H9 (cell line): ENCODE data around the gene TMEM248. TPM values are rescaled to one million over a fixed set of nuclear protein-coding genes. Genes with fewer than 3 reads are reported as not detected.

ENCODE experiments used
- DNase-seq: peaks from one replicate; pipeline ENCODE4 v3.0.0-alpha.2; 2017
- H2AFZ ChIP-seq: one replicate; pipeline ENCODE4 v1.6.1; 2013; ENCODE audit warnings: mild to moderate bottlenecking, low read length, control low read depth, moderate library complexity
- H2AK5ac ChIP-seq: 2 replicates; pipeline ENCODE4 v1.6.1; 2013; ENCODE audit warnings: low read length, control low read depth, mixed read lengths; ENCODE audit not compliant: insufficient read length
- H2BK120ac ChIP-seq: one replicate; pipeline ENCODE4 v1.6.1; 2013; ENCODE audit warnings: low read depth, mild to moderate bottlenecking, low read length, control low read depth, inconsistent platforms; ENCODE audit not compliant: poor library complexity, severe bottlenecking
- H2BK12ac ChIP-seq: 2 replicates; pipeline ENCODE4 v1.6.1; 2013; ENCODE audit warnings: low read length, control low read depth, mixed read lengths, low read depth; ENCODE audit not compliant: insufficient read length
- H2BK15ac ChIP-seq: 2 replicates; pipeline ENCODE4 v1.6.1; 2013; ENCODE audit warnings: low read depth, low read length, control low read depth
- H2BK20ac ChIP-seq: one replicate; pipeline ENCODE4 v1.6.1; 2013; ENCODE audit warnings: low read depth, mild to moderate bottlenecking, low read length, control low read depth, inconsistent platforms; ENCODE audit not compliant: poor library complexity, severe bottlenecking
- H2BK5ac ChIP-seq: 2 replicates; pipeline ENCODE4 v1.6.1; 2013; ENCODE audit warnings: low read length, control low read depth, mixed read lengths; ENCODE audit not compliant: insufficient read length
- H3K14ac ChIP-seq: 2 replicates; pipeline ENCODE4 v1.6.1; 2013; ENCODE audit warnings: low read length, control low read depth; ENCODE audit not compliant: insufficient read depth
- H3K18ac ChIP-seq: 2 replicates; pipeline ENCODE4 v1.6.1; 2013; ENCODE audit warnings: low read depth, mild to moderate bottlenecking, mixed read lengths, low read length, control low read depth; ENCODE audit not compliant: insufficient read length
- H3K23ac ChIP-seq: 2 replicates; pipeline ENCODE4 v1.6.1; 2013; ENCODE audit warnings: low read length, control low read depth, mixed read lengths, low read depth; ENCODE audit not compliant: insufficient read length
- H3K23me2 ChIP-seq: 2 replicates; pipeline ENCODE4 v1.6.1; 2013; ENCODE audit warnings: low read depth, mild to moderate bottlenecking, mixed read lengths, low read length, control low read depth; ENCODE audit not compliant: insufficient read length, poor library complexity, severe bottlenecking
- H3K27ac ChIP-seq: 2 replicates; pipeline ENCODE4 v1.5.1; 2013; ENCODE audit warnings: low read length, control low read depth, mixed read lengths, low read depth; ENCODE audit not compliant: insufficient read length
- H3K27me3 ChIP-seq: 2 replicates; pipeline ENCODE4 v1.6.1; 2013; ENCODE audit warnings: low read length, control low read depth, inconsistent platforms; ENCODE audit not compliant: insufficient read depth
- H3K4ac ChIP-seq: 2 replicates; pipeline ENCODE4 v1.6.1; 2013; ENCODE audit warnings: low read depth, mild to moderate bottlenecking, control low read depth, inconsistent platforms, low read length, moderate library complexity
- H3K4me1 ChIP-seq: 2 replicates; pipeline ENCODE4 v1.6.1; 2013; ENCODE audit warnings: low read length, control low read depth, inconsistent platforms; ENCODE audit not compliant: insufficient read depth
- H3K4me2 ChIP-seq: 2 replicates; pipeline ENCODE4 v1.6.1; 2013; ENCODE audit warnings: low read length, control low read depth, mixed read lengths; ENCODE audit not compliant: insufficient read length, insufficient read depth
- H3K56ac ChIP-seq: 2 replicates; pipeline ENCODE4 v1.6.1; 2013; ENCODE audit warnings: low read depth, mild to moderate bottlenecking, mixed read lengths, low read length, control low read depth; ENCODE audit not compliant: insufficient read length
- H3K79me1 ChIP-seq: 2 replicates; pipeline ENCODE4 v1.6.1; 2013; ENCODE audit warnings: low read depth, mild to moderate bottlenecking, moderate library complexity, low read length, control low read depth, inconsistent platforms; ENCODE audit not compliant: insufficient read depth, poor library complexity, severe bottlenecking
- H3K79me2 ChIP-seq: 2 replicates; pipeline ENCODE4 v1.6.1; 2013; ENCODE audit warnings: low read length, control low read depth, inconsistent platforms; ENCODE audit not compliant: insufficient read depth
- H3K9ac ChIP-seq: 2 replicates; pipeline ENCODE4 v1.6.1; 2013; ENCODE audit warnings: low read length, control low read depth, mixed read lengths; ENCODE audit not compliant: insufficient read length; ENCODE audit errors: extremely low read depth
- H3K9me3 ChIP-seq: one replicate; pipeline ENCODE4 v1.6.1; 2013; ENCODE audit warnings: low read depth, low read length, inconsistent platforms; ENCODE audit not compliant: control insufficient read depth
- H3T11ph ChIP-seq: one replicate; pipeline ENCODE4 v1.6.1; 2013; ENCODE audit warnings: mild to moderate bottlenecking, low read length, control low read depth, inconsistent platforms
- H4K20me1 ChIP-seq: one replicate; pipeline ENCODE4 v1.6.1; 2013; ENCODE audit not compliant: control insufficient read depth, insufficient read length, insufficient read depth
- H4K5ac ChIP-seq: 2 replicates; pipeline ENCODE4 v1.6.1; 2013; ENCODE audit warnings: low read depth, mild to moderate bottlenecking, mixed read lengths, low read length, control low read depth; ENCODE audit not compliant: insufficient read length
- H4K8ac ChIP-seq: replicated peaks from 2 replicates; pipeline ENCODE4 v1.6.1; 2013; ENCODE audit warnings: low read length, control low read depth, mixed read lengths, low read depth; ENCODE audit not compliant: insufficient read length
- H4K91ac ChIP-seq: 2 replicates; pipeline ENCODE4 v1.6.1; 2013; ENCODE audit warnings: low read depth, mild to moderate bottlenecking, moderate library complexity, mixed read lengths, low read length, control low read depth; ENCODE audit not compliant: insufficient read length
- H3K27ac Mint-ChIP-seq, 3 experiments: 2 replicates in 2 of 3; 3 replicates in 1 of 3; pipeline ENCODE4 v1.8.0; 2020 to 2021; ENCODE audit warnings: mixed read lengths in 3 of 3, mild to moderate bottlenecking in 1 of 3, moderate library complexity in 1 of 3
- H3K27me3 Mint-ChIP-seq: 2 replicates; pipeline ENCODE4 v1.8.0; 2021; ENCODE audit warnings: low read depth, mild to moderate bottlenecking, moderate library complexity, mixed read lengths
- H3K36me3 Mint-ChIP-seq, 3 experiments: 2 replicates in 2 of 3; 3 replicates in 1 of 3; pipeline ENCODE4 v1.8.0; 2020 to 2021; ENCODE audit warnings: low read depth in 3 of 3, mixed read lengths in 3 of 3; ENCODE audit not compliant: insufficient read depth in 1 of 3
- H3K4me1 Mint-ChIP-seq, 2 experiments: 2 replicates each; pipeline ENCODE4 v1.8.0; 2020; ENCODE audit warnings: mixed read lengths in 2 of 2
- H3K4me3 Mint-ChIP-seq, 2 experiments: 2 replicates in 1 of 2; 3 replicates in 1 of 2; pipeline ENCODE4 v1.8.0; 2020 to 2021; ENCODE audit warnings: mild to moderate bottlenecking in 2 of 2, mixed read lengths in 2 of 2, moderate library complexity in 1 of 2
- H3K9me3 Mint-ChIP-seq, 2 experiments: 2 replicates in 1 of 2; 3 replicates in 1 of 2; pipeline ENCODE4 v1.8.0; 2020; ENCODE audit warnings: mild to moderate bottlenecking in 2 of 2, mixed read lengths in 2 of 2, moderate library complexity in 1 of 2
- CTCF ChIP-seq: fragments of 200-600 bp; sonication (generic); conservative IDR thresholded peaks from 3 replicates; pipeline ENCODE4 v1.8.0; 2021; ENCODE audit warnings: antibody characterized with exemption, mild to moderate bottlenecking
- WGBS: extraction: QIAGEN DNeasy Blood & Tissue Kit; methylation state at CpG from one replicate; pipeline ENCODE4 v1.1.7; 2013; ENCODE audit warnings: missing lambda C conversion rate, low lambda C conversion rate, mixed read lengths; ENCODE audit not compliant: insufficient read length; ENCODE audit errors: extremely low coverage; 5-methylcytosine and 5-hydroxymethylcytosine counted together
- total RNA-seq: library from RNA; stranded (reverse); gene quantifications from 2 replicates; pipeline ENCODE4 v1.2.1, GENCODE V29; 2021

The TMEM248 gene
- total RNA-seq, 1 experiment from 2014 or later = 74.2 TPM

- Mint-ChIP-seq H3K9me3 (no peaks in the 10 kb centered on the region), H3K4me3 (no peak overlapping the region), H3K27ac (no peak overlapping the region), H3K36me3 (peaks cover 0 to 16% (median 11%) of the 10 kb centered on the region in 3 experiments; a peak in 4 of 7 replicates), H3K4me1 (peaks cover 0 to 9% of the 10 kb centered on the region in 2 experiments; a peak in 2 of 4 replicates), H3K27me3 (no peaks in the 10 kb centered on the region)
- Histone ChIP-seq H3K56ac (no peak overlapping the region), H3K9me3 (no peaks in the 10 kb centered on the region), H2AFZ (no peak overlapping the region), H3K79me1 (no peaks in the 10 kb centered on the region), H3K9ac (no peak overlapping the region), H4K20me1 (no peaks in the 10 kb centered on the region), H2BK15ac (no peak overlapping the region), H3T11ph (no peak overlapping the region), H4K91ac (no peak overlapping the region), H4K8ac (no peak overlapping the region), H2BK12ac (no peak overlapping the region), H3K4me1 (no peaks in the 10 kb centered on the region), H4K5ac (no peak overlapping the region), H2BK5ac (no peak overlapping the region), H3K79me2 (no peaks in the 10 kb centered on the region), H3K18ac (no peak overlapping the region), H2AK5ac (no peak overlapping the region), H2BK120ac (no peak overlapping the region), H3K23me2 (no peaks in the 10 kb centered on the region), H3K14ac (no peak overlapping the region), H3K27me3 (no peaks in the 10 kb centered on the region), H3K4me2 (no peak overlapping the region), H2BK20ac (no peak overlapping the region), H3K23ac (no peak overlapping the region), H3K4ac (no peak overlapping the region), H3K27ac (no peak overlapping the region)
- TF ChIP-seq CTCF = no peak
- peak; percentile 29 for DNase-seq
- no CpG with 5 or more reads among the region's 19 CpGs for WGBS
Measured at GRCh38 chr7:66902844-66903180, 18.2 kb upstream of the TMEM248 start.
